NCI-H1105 treated with DMSO at 0.1 percent for 48 hours (cell line): ENCODE results near the gene SLC27A2.
"Not testable (repeated sequence)": the region's sequence is repeated elsewhere in the genome, so short reads cannot be mapped to it uniquely, and the experiment has no call there.

ENCODE experiments used
- DNase-seq: peaks from one replicate; lab custom pipeline; 2025; lab: John Stamatoyannopoulos, UW

Gene SLC27A2

GRCh38 chr15:50181969-50182218, at the start of gene SLC27A2:
Gene SLC27A2 (plus strand): TSS chr15:50182196. CDS start chr15:50182428, 232 bp downstream.
- peak; percentile 49 for DNase-seq

- not testable (repeated sequence) for DNase-seq
Observed at GRCh38 chr15:50132251-50132984, 49.6 kb upstream of the SLC27A2 start.

GRCh38 chr15:50134524-50135024, 47.4 kb upstream of the SLC27A2 start:
- DNase-seq, result no peak

GRCh38 chr15:50135031-50135551, 46.9 kb upstream of the SLC27A2 start:
- DNase-seq, result no peak

- no peak for DNase-seq
Observed at GRCh38 chr15:50137330-50137761, 44.6 kb upstream of the SLC27A2 start.

GRCh38 chr15:50137893-50138292, 44.1 kb upstream of the SLC27A2 start:
- no peak for DNase-seq

- DNase-seq, result no peak
Observed at GRCh38 chr15:50138391-50138790, 43.6 kb upstream of the SLC27A2 start.

- no peak for DNase-seq
Observed at GRCh38 chr15:50140098-50140497, 41.9 kb upstream of the SLC27A2 start.

GRCh38 chr15:50140983-50141382, 41.0 kb upstream of the SLC27A2 start:
- no peak for DNase-seq

GRCh38 chr15:50141856-50142255, 40.1 kb upstream of the SLC27A2 start:
- no peak for DNase-seq

GRCh38 chr15:50143255-50143860, 38.6 kb upstream of the SLC27A2 start:
- no peak for DNase-seq

GRCh38 chr15:50144341-50145120, 37.5 kb upstream of the SLC27A2 start:
- DNase-seq, result no peak

GRCh38 chr15:50145451-50145872, 36.5 kb upstream of the SLC27A2 start:
- peak; percentile 34 for DNase-seq

- no peak for DNase-seq
Observed at GRCh38 chr15:50146632-50147031, 35.4 kb upstream of the SLC27A2 start.

GRCh38 chr15:50148362-50148963, 33.5 kb upstream of the SLC27A2 start:
- DNase-seq, result no peak

- DNase-seq, result no peak
Observed at GRCh38 chr15:50149090-50149489, 32.9 kb upstream of the SLC27A2 start.

- no peak for DNase-seq
Observed at GRCh38 chr15:50150349-50150748, 31.6 kb upstream of the SLC27A2 start.

- no peak for DNase-seq
Observed at GRCh38 chr15:50150851-50151250, 31.1 kb upstream of the SLC27A2 start.

GRCh38 chr15:50151476-50151875, 30.5 kb upstream of the SLC27A2 start:
- no peak for DNase-seq

- DNase-seq, result not testable (repeated sequence)
Observed at GRCh38 chr15:50158236-50158635, 23.8 kb upstream of the SLC27A2 start.

GRCh38 chr15:50162969-50163718, 18.9 kb upstream of the SLC27A2 start:
- DNase-seq, result no peak
